Measurements from ENCODE around the gene LIMA1. TPM values are rescaled to one million over a fixed set of nuclear protein-coding genes. Genes with fewer than 3 reads are reported as not detected.

The LIMA1 gene
- total and polyA plus RNA-seq, 9 of the 15 experiments (the other 6 are each of a cell fraction or from before 2014, with no cell fraction given) = 20.2 to 37.8 (median 27.3) TPM

GRCh38 chr12:50243507-50243906 is 39.8 kb downstream of the LIMA1 start (continued):
- TF ChIP-seq, protein P1, sequence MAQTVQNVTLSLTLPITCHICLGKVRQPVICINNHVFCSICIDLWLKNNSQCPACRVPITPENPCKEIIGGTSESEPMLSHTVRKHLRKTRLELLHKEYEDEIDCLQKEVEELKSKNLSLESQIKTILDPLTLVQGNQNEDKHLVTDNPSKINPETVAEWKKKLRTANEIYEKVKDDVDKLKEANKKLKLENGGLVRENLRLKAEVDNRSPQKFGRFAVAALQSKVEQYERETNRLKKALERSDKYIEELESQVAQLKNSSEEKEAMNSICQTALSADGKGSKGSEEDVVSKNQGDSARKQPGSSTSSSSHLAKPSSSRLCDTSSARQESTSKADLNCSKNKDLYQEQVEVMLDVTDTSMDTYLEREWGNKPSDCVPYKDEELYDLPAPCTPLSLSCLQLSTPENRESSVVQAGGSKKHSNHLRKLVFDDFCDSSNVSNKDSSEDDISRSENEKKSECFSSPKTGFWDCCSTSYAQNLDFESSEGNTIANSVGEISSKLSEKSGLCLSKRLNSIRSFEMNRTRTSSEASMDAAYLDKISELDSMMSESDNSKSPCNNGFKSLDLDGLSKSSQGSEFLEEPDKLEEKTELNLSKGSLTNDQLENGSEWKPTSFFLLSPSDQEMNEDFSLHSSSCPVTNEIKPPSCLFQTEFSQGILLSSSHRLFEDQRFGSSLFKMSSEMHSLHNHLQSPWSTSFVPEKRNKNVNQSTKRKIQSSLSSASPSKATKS (CRISPR knock-in tag; IDR thresholded peaks at IDR 0.05) = no peak
- TF ChIP-seq EGR1 (conservative IDR thresholded peaks at IDR 0.05) (no peak), ZNF785 (CRISPR knock-in tag; IDR thresholded peaks at IDR 0.05) (no peak)

GRCh38 chr12:50242751-50243191 is 40.5 kb downstream of the LIMA1 start:
- no peaks in the 10 kb centered on the region for H3K9me1 ChIP-seq (ENCODE audit: control insufficient read depth, insufficient read depth, low read length)
- H4K20me1 ChIP-seq (replicated peaks; ENCODE audit: control insufficient read depth, insufficient read depth, low read length) = no peaks in the 10 kb centered on the region
- no peaks in the 10 kb centered on the region for H3K27me3 ChIP-seq (ENCODE audit: control insufficient read depth in 2 of 2, insufficient read depth in 2 of 2, low read length in 2 of 2)
- H2AFZ ChIP-seq (ENCODE audit: low read depth, low read length) = no peak overlapping the region
- no TSS peak for BruUV-seq (replicated peaks)
- TF ChIP-seq NKRF (IDR thresholded peaks at IDR 0.05; ENCODE audit: borderline replicate concordance) = no peak
- no peaks in the 10 kb centered on the region for H3K9me3 ChIP-seq (replicated peaks; ENCODE audit: control insufficient read depth, insufficient read depth, low read depth, low read length)
- POLR2A ChIA-PET = interaction anchor here (0.9 to 1.0 kb wide), 3 partner anchors 10 to 20 kb away, joined by 5 to 6 read pairs (median 5); no protein-coding TSS in a partner anchor
- ATAC-seq = no peak
- no peaks in the 10 kb centered on the region; the same call in 2 of the 3 replicates for H3K79me2 ChIP-seq (ENCODE audit: control insufficient read depth, insufficient read depth, low read length)
- intact Hi-C loops (cut with micrococcal nuclease) = no loop called here
- peak overlapping the region in 1 of 2 experiments; percentile 31; a peak in 1 of 4 replicates for H3K9ac ChIP-seq (ENCODE audit: insufficient read depth in 1 of 2, low read depth in 2 of 2, low read length in 2 of 2)
- WGBS (ENCODE audit: insufficient coverage, low coverage, missing lambda C conversion rate) = 0% methylated on average over 1 of the region's 1 CpG
- no peak overlapping the region for H3K4me3 ChIP-seq
- no peaks in the 10 kb centered on the region for H3K36me3 ChIP-seq (ENCODE audit: control insufficient read depth, insufficient read depth, low read length)
- DNase-seq (ENCODE audit: extremely low read depth in 1 of 4, low spot score in 3 of 4) = no peak
- H3K27ac ChIP-seq (ENCODE audit: extremely low read depth, low read depth, low read length) = peak overlapping the region; percentile 2; the same call in 1 of the 3 replicates
- CTCF ChIA-PET (ENCODE audit: low intra/inter-chr PET ratio) = no interaction called here
- H3K4me1 ChIP-seq (replicated peaks in 1 of 2; ENCODE audit: control insufficient read depth in 2 of 2, insufficient read depth in 2 of 2, low read length in 2 of 2) = peaks cover 40 to 56% of the 10 kb centered on the region in 2 experiments
- no peak overlapping the region for H3K4me2 ChIP-seq (ENCODE audit: insufficient read depth, low read length)
- in situ Hi-C loops (cut with MboI) = no loop called here
- FAIRE-seq = peak; percentile 68
